HEK293 (cell line): ENCODE results near the gene FKBP9.

Experiments
- CTCF ChIA-PET: fragments of 350-600 bp; formaldehyde crosslinking; extraction: SDS; loops from one replicate; lab custom pipeline; 2021; ENCODE audit warnings: antibody characterized with exemption; lab: Yijun Ruan, JAX
- POLR2A ChIA-PET: fragments of 300-600 bp; formaldehyde crosslinking; extraction: SDS; loops from one replicate; lab custom pipeline; 2020; ENCODE audit warnings: antibody characterized with exemption, inconsistent platforms; lab: Yijun Ruan, JAX
- H3K27ac ChIP-seq: fragments of 200-500 bp; sonication (Bioruptor generic); 2 replicates; pipeline ENCODE4 v1.5.1; 2014; ENCODE audit warnings: low read depth, low read length, control low read depth, inconsistent platforms; ENCODE audit errors: extremely low read depth
- H3K36me3 ChIP-seq, 2 experiments: fragments of 200-500 bp in 1 of 2; sonication (Bioruptor generic) in 1 of 2; 1 replicate in 1 of 2; 2 replicates in 1 of 2; pipeline ENCODE4 v1.5.1; 2014 to 2017; ENCODE audit warnings: inconsistent platforms in 2 of 2, low read length in 2 of 2; ENCODE audit not compliant: control insufficient read depth in 2 of 2, insufficient read depth in 1 of 2
- H3K4me1 ChIP-seq: fragments of 200-500 bp; sonication (Bioruptor generic); 2 replicates; pipeline ENCODE4 v1.5.1; 2014; ENCODE audit warnings: mild to moderate bottlenecking, low read length, inconsistent platforms; ENCODE audit not compliant: control insufficient read depth, insufficient read depth
- H3K4me3 ChIP-seq: 2 replicates; pipeline ENCODE4 v1.5.1; 2011; ENCODE audit warnings: low read depth, mild to moderate bottlenecking, control low read depth, low read length, moderate library complexity
- H3K9me3 ChIP-seq: fragments of 200-500 bp; sonication (Bioruptor generic); 2 replicates; pipeline ENCODE4 v1.5.1; 2014; ENCODE audit warnings: low read depth, low read length, inconsistent platforms; ENCODE audit not compliant: control insufficient read depth, insufficient read depth
- KLF10 ChIP-seq: fragments of 450-650 bp; IDR thresholded peaks from 2 replicates; pipeline ENCODE4 v1.5.1; 2018; ENCODE audit warnings: missing biosample characterization, mild to moderate bottlenecking, missing genetic modification characterization
- ZNF169 ChIP-seq: fragments of 450-650 bp; formaldehyde crosslinking; IDR thresholded peaks from 2 replicates; pipeline ENCODE4 v1.5.1; 2016; ENCODE audit warnings: missing biosample characterization, missing genetic modification characterization
- ZNF366 ChIP-seq: fragments of 450-650 bp; formaldehyde crosslinking; conservative IDR thresholded peaks from 2 replicates; pipeline ENCODE4 v1.5.1; 2016; ENCODE audit warnings: missing biosample characterization, missing genetic modification characterization
- ZNF600 ChIP-seq: fragments of 450-650 bp; formaldehyde crosslinking; IDR thresholded peaks from 2 replicates; pipeline ENCODE4 v1.5.1; 2016; ENCODE audit warnings: missing biosample characterization, missing genetic modification characterization
- ZNF837 ChIP-seq: fragments of 450-650 bp; formaldehyde crosslinking; IDR thresholded peaks from 2 replicates; pipeline ENCODE4 v1.5.1; 2016; ENCODE audit warnings: missing biosample characterization, missing genetic modification characterization
- TF ChIP-seq, protein P1 (sequence below): fragments of 450-650 bp; formaldehyde crosslinking; IDR thresholded peaks from 2 replicates; pipeline ENCODE4 v1.5.1; 2016; ENCODE audit warnings: missing biosample characterization, missing genetic modification characterization
- TF ChIP-seq, protein P2 (sequence below): fragments of 450-650 bp; formaldehyde crosslinking; IDR thresholded peaks from 2 replicates; pipeline ENCODE4 v1.5.1; 2016; ENCODE audit warnings: missing biosample characterization, missing genetic modification characterization
- TF ChIP-seq, protein P3 (sequence below): fragments of 450-650 bp; formaldehyde crosslinking; IDR thresholded peaks from 2 replicates; pipeline ENCODE4 v1.5.1; 2017; ENCODE audit warnings: missing biosample characterization, missing genetic modification characterization
- TF ChIP-seq, protein P4 (sequence below): IDR thresholded peaks from 2 replicates; pipeline ENCODE4 v1.6.1; 2011; ENCODE audit warnings: mild to moderate bottlenecking, low read depth, low read length, borderline replicate concordance
- TF ChIP-seq, protein P5 (sequence below): fragments of 450-650 bp; formaldehyde crosslinking; IDR thresholded peaks from 2 replicates; pipeline ENCODE4 v1.5.1; 2016; ENCODE audit warnings: missing biosample characterization, missing genetic modification characterization, borderline replicate concordance
- TF ChIP-seq, protein P6 (sequence below): fragments of 450-650 bp; formaldehyde crosslinking; optimal IDR thresholded peaks from 2 replicates; pipeline ENCODE3; 2016; ENCODE audit warnings: missing biosample characterization, mild to moderate bottlenecking, missing genetic modification characterization

FKBP9 gene

DNA sequence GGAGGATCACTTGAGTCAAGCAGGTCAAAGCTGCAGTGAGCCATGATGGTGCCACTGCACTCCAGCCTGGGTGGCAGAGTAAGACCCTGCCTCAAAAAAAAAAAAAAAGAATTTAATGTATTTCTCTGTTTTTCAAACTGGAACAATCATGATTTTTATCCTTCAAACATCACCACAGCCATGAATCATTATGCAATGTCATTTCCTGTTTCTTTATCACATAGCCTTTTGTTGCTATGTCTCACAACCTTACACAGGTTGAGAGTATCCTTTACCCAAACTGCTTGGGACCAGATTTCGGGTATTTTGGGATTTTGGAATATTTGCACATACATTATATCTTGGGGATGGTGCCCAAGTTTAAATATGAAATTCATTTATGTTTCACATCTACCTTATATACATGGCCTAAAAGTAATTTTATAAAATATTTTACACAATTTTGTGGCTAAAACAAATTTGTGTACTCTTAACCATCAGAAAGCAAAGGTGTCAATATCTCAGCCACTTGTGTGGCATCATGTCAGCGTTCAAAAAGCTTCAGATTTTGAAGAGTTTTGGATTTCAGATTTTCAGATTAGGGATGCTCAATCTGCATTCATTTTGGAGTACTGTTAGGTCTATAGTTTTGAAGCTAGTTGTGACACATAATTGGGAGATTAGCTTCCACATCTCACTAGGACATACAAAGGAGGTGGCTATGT, 97.2 kb downstream of the FKBP9 start (continued):
- TF ChIP-seq, protein P1, sequence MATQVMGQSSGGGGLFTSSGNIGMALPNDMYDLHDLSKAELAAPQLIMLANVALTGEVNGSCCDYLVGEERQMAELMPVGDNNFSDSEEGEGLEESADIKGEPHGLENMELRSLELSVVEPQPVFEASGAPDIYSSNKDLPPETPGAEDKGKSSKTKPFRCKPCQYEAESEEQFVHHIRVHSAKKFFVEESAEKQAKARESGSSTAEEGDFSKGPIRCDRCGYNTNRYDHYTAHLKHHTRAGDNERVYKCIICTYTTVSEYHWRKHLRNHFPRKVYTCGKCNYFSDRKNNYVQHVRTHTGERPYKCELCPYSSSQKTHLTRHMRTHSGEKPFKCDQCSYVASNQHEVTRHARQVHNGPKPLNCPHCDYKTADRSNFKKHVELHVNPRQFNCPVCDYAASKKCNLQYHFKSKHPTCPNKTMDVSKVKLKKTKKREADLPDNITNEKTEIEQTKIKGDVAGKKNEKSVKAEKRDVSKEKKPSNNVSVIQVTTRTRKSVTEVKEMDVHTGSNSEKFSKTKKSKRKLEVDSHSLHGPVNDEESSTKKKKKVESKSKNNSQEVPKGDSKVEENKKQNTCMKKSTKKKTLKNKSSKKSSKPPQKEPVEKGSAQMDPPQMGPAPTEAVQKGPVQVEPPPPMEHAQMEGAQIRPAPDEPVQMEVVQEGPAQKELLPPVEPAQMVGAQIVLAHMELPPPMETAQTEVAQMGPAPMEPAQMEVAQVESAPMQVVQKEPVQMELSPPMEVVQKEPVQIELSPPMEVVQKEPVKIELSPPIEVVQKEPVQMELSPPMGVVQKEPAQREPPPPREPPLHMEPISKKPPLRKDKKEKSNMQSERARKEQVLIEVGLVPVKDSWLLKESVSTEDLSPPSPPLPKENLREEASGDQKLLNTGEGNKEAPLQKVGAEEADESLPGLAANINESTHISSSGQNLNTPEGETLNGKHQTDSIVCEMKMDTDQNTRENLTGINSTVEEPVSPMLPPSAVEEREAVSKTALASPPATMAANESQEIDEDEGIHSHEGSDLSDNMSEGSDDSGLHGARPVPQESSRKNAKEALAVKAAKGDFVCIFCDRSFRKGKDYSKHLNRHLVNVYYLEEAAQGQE (tag by site-specific recombination), result no peak
- TF ChIP-seq, protein P2, sequence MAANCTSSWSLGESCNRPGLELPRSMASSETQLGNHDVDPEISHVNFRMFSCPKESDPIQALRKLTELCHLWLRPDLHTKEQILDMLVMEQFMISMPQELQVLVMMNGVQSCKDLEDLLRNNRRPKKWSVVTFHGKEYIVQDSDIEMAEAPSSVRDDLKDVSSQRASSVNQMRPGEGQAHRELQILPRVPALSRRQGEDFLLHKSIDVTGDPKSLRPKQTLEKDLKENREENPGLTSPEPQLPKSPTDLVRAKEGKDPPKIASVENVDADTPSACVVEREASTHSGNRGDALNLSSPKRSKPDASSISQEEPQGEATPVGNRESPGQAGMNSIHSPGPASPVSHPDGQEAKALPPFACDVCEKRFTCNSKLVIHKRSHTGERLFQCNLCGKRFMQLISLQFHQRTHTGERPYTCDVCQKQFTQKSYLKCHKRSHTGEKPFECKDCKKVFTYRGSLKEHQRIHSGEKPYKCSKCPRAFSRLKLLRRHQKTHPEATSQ (tag by site-specific recombination), result no peak
- no peak for TF ChIP-seq ZNF169 (tag by site-specific recombination)
- no peak for TF ChIP-seq ZNF600 (tag by site-specific recombination)
- TF ChIP-seq, protein P3, sequence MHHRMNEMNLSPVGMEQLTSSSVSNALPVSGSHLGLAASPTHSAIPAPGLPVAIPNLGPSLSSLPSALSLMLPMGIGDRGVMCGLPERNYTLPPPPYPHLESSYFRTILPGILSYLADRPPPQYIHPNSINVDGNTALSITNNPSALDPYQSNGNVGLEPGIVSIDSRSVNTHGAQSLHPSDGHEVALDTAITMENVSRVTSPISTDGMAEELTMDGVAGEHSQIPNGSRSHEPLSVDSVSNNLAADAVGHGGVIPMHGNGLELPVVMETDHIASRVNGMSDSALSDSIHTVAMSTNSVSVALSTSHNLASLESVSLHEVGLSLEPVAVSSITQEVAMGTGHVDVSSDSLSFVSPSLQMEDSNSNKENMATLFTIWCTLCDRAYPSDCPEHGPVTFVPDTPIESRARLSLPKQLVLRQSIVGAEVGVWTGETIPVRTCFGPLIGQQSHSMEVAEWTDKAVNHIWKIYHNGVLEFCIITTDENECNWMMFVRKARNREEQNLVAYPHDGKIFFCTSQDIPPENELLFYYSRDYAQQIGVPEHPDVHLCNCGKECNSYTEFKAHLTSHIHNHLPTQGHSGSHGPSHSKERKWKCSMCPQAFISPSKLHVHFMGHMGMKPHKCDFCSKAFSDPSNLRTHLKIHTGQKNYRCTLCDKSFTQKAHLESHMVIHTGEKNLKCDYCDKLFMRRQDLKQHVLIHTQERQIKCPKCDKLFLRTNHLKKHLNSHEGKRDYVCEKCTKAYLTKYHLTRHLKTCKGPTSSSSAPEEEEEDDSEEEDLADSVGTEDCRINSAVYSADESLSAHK (tag by site-specific recombination), result no peak
- TF ChIP-seq, protein P4, sequence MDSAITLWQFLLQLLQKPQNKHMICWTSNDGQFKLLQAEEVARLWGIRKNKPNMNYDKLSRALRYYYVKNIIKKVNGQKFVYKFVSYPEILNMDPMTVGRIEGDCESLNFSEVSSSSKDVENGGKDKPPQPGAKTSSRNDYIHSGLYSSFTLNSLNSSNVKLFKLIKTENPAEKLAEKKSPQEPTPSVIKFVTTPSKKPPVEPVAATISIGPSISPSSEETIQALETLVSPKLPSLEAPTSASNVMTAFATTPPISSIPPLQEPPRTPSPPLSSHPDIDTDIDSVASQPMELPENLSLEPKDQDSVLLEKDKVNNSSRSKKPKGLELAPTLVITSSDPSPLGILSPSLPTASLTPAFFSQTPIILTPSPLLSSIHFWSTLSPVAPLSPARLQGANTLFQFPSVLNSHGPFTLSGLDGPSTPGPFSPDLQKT, result no peak
- TF ChIP-seq ZNF366 (tag by site-specific recombination), result no peak
- TF ChIP-seq, protein P5, sequence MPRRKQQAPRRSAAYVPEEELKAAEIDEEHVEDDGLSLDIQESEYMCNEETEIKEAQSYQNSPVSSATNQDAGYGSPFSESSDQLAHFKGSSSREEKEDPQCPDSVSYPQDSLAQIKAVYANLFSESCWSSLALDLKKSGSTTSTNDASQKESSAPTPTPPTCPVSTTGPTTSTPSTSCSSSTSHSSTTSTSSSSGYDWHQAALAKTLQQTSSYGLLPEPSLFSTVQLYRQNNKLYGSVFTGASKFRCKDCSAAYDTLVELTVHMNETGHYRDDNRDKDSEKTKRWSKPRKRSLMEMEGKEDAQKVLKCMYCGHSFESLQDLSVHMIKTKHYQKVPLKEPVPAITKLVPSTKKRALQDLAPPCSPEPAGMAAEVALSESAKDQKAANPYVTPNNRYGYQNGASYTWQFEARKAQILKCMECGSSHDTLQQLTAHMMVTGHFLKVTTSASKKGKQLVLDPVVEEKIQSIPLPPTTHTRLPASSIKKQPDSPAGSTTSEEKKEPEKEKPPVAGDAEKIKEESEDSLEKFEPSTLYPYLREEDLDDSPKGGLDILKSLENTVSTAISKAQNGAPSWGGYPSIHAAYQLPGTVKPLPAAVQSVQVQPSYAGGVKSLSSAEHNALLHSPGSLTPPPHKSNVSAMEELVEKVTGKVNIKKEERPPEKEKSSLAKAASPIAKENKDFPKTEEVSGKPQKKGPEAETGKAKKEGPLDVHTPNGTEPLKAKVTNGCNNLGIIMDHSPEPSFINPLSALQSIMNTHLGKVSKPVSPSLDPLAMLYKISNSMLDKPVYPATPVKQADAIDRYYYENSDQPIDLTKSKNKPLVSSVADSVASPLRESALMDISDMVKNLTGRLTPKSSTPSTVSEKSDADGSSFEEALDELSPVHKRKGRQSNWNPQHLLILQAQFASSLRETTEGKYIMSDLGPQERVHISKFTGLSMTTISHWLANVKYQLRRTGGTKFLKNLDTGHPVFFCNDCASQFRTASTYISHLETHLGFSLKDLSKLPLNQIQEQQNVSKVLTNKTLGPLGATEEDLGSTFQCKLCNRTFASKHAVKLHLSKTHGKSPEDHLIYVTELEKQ (tag by site-specific recombination), result no peak
- TF ChIP-seq, all 188 proteins: peak for 0

DNA sequence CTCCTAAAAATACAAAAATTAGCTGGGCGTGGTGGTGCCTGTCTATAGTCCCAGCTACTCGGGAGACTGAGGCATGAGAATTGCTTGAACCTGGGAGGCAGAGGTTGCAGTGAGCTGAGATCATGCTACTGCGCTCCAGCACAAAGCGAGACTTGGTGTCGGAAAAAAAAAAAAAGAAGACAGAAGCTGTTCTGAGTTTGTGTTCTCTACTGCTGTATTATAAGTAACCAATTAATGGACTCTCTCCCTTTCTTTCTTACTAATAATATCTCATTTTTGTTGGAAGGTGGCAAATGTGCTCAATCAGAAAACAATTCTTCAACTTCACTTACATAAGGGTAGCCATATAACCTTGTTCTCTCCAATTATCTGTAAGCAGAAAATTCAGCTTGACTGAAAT, 97.9 kb downstream of the FKBP9 start:
- no peak overlapping the region for H3K4me3 ChIP-seq
- peaks cover 0 to 11% of the 10 kb centered on the region in 2 experiments; a peak in 1 of 3 replicates for H3K36me3 ChIP-seq
- peaks cover 9% of the 10 kb centered on the region for H3K4me1 ChIP-seq
- POLR2A ChIA-PET, result no interaction called here
- CTCF ChIA-PET, result interaction anchor here (0.8 kb wide), 1 partner anchor 53 kb away, joined by 6 read pairs; no protein-coding TSS in a partner anchor
- TF ChIP-seq, protein P6, sequence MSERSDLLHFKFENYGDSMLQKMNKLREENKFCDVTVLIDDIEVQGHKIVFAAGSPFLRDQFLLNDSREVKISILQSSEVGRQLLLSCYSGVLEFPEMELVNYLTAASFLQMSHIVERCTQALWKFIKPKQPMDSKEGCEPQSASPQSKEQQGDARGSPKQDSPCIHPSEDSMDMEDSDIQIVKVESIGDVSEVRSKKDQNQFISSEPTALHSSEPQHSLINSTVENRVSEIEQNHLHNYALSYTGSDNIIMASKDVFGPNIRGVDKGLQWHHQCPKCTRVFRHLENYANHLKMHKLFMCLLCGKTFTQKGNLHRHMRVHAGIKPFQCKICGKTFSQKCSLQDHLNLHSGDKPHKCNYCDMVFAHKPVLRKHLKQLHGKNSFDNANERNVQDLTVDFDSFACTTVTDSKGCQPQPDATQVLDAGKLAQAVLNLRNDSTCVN (tag by site-specific recombination), result no peak
- no peak for TF ChIP-seq ZNF837 (tag by site-specific recombination)
- TF ChIP-seq KLF10 (tag by site-specific recombination), result no peak
- H3K27ac ChIP-seq, result no peak overlapping the region
- no peaks in the 10 kb centered on the region for H3K9me3 ChIP-seq
